Pulmonary artery endothelial cell (primary cell): ENCODE measurements around the gene TM2D3. TPM values are rescaled to one million over a fixed set of nuclear protein-coding genes. Genes with fewer than 3 reads are reported as not detected.

Experiments
- DNase-seq: peaks from one replicate; pipeline ENCODE4 v3.0.0-alpha.2; 2011; ENCODE audit warnings: low read depth, low spot score
- total RNA-seq: library from RNA; depleted of rRNA; stranded (reverse); fragments of >200 nt; gene quantifications from 2 replicates; pipeline ENCODE4 v1.2.3, GENCODE V29; 2014

Gene TM2D3
- total RNA-seq, 1 donor from 2014 or later, result 33.5 TPM

DNA sequence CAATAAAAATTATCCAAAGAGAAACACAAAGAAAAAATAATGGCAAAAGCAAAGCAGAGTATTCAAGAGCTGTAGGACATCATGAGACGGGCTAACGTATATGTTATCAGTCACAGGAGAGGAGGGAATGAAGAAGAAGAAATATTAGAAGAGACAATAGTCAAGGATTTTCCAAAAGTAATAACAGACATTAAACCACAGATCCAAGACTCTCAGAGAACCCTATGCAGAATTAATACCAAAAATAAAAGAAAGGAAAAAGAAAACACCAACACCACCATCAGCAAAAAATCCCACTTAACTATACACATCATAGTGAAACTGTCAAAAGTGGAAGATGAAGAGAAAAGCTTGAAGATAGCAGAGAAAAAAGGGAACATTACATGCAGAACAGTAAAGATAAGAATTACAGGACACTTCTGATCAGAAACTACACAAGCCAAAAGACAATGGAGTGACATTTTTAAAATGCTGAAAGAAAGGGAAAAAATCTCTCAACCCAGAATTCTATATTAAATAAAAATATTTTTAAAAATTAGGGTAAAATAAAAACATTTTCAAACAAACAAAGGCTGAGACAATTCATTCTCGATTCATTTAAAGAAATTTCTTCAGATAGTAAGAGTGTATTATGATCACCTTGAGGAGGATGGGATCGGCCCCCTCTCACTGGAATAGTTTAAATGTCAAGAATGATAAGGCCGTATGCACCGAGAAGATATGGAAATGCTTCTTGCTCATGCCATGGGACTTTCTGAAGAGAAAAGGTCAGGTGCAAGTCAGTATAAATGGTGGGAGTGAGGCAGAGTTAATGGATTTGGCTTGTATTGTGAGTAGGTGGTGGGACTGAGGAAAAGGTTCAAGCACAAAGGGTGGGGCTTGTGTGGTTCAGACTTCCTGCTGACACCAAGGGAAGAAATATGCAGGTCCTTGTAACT, 28.5 kb downstream of the TM2D3 start:
- no peak for DNase-seq

DNA sequence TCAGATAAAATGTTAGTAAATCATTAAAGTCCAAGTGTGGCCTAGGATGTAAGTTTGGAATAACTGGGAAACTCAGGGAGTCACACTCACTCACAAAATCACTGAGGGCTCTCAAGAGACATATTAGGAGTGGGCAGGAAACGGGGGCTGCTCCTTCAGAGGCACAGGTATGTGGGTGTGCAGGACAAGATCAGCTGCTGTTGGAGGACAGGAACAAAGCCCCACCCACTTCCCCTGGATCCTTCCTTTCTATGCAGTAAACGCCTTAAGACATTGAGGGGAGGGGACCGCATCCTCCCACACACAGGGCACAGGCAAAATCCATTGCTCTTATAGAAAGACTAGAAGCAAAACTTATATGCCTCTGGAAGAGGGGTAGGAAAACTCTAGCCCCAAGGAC, 30.2 kb downstream of the TM2D3 start:
- DNase-seq, result no peak

DNA sequence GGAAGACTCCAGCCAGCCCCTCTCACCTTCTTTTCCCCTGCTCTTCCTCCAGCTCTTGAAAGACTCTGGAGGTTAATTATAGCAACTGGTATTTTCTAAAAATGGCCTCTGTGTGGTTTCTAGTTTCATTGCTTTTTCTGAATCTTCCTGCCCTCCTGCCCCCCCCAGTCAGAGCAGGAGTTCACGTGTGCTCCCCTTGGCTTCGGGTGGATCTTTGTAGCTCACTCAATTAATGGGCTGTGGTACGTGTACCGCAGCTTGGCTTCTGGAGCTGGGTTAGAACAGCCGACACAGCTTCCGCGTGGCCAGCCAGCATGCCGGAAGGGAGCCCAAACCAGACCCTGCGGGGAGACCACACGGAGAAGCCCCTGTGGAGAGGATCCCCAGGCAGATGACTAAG, 31.5 kb downstream of the TM2D3 start:
- DNase-seq, result no peak

DNA sequence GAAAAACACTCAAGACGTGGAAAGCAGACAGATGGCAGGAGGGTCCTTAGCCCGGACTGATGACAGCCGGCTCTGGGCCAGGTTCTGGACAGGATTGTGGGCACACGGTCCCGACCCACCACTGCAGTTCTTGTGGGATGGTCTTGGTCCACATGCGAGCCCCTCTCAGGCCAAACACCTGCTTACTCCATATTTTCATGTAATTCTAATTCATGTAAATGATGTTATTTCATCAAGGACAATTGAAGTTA, 32.6 kb downstream of the TM2D3 start:
- no peak for DNase-seq

DNA sequence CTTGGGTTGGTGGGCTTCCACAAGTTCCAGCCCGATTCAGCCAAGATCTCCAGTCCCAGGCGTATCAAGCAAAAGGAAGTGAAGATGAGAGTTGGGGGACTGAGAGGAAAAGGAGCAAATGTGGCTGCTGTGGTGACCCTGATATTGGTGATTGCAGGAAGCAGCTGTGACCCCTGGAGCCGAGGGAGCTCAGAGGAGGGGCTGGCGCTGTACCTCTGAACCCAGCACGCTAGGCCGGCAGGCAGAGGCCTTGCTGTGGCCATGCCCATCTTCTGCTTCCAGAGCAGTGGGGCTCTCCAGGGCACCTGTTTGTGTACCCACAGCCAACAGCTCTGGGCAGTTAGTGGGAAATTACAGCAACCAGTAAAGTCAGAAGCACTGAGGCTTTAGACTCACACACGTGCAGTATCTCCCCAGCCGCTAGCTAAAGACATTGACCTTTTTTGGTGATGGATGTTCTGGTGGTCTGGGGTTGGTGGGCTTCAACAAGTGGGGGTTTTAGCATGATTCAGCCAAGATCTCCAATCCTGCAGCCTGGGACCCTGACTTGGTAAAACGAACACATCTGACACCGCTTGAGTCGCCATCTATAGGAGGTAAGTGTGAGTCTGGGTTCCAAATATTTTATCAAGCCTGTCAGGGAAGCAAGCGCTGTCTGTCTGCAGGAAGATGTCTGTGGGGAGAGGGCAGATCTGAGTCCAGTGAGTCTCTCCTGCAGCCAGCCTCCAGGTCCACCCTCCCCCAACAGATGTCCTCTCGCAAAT, 33.1 kb downstream of the TM2D3 start:
- DNase-seq, result no peak

DNA sequence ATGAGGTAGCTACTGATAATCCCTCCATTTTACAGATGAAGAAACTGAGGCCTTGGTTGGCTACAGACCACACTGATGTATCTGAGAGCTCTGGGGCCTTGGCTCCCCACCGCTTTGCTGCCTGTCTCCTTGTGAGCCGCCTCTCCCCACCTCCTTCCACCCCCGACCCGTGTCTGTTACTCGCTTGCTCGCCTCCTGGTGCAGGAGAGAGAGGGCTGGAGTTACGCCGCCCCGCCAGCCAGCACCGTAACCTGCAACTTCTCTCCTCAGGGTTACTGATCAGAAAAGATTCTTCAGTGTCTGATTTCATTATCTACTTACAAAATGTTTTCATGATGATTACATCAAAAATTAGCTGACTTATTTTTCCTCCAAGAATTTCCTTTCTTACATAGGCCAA, 34.1 kb downstream of the TM2D3 start:
- no peak for DNase-seq

DNA sequence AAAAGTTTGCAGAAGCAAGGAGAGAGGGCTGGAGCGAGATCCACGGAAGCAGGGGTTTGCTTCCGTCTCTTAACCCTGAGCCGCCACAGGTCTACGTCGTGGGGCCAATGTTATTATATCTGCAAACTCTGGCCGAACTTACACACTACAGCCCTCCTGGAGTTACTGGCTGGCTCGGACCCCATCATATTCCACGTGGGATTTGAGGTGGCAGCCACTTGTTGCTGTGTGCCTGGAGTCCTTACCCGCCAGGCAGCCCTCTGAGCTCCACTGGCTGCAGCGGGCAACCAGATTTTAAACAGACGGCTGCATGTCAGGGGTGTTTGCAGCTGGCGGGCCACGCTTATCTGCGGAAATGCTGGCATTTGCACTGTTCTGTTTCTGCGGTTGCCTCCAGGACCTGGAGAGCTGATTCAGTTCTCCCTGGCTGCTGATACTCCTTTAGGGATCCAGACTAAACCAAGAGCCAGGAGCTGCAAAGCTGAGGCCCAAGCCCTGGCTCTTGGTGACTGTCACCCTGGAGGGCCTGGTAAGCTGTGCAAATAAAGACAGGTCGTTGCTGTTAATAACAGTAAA, 34.7 kb downstream of the TM2D3 start:
- no peak for DNase-seq

DNA sequence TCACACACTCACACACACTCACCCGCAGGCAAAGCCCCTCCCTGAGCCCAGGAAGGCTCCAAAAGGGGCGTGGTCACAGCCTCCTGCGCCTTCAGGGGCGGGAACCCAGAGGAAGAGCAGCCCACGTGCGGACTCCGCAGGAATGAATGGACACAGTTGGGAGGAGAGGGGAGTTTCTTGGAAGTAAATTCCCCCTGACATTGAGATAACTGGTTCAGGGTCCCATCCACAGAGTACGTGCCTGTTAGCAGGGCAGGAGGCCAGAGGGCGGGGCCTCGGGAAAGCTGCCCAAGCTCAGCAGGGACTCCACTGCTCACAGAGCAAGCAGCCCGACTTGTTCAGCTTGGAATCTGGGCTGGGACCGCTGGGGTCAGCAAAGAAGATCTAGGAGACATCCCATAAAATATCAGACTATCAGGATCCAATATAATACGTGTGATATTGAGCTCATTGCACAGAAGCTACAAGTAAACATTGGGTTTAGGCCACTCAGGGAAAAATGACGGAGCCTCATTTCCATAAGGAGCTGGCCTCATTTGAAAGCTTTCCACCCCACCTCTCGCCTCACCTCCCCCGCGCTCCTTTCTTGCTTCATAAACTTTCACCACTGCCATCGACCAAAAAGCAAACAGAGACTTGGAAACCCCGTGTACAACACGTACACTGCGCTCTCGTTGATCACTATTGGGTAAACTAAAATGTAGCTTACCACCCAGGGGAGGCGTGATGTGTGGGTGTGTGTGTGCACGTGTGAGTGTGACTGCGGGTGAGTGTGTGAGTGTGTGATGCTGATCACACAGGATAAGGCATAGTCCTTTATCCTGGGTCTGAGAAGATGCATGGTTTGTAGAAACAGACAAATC, 36.0 kb downstream of the TM2D3 start:
- DNase-seq, result no peak

DNA sequence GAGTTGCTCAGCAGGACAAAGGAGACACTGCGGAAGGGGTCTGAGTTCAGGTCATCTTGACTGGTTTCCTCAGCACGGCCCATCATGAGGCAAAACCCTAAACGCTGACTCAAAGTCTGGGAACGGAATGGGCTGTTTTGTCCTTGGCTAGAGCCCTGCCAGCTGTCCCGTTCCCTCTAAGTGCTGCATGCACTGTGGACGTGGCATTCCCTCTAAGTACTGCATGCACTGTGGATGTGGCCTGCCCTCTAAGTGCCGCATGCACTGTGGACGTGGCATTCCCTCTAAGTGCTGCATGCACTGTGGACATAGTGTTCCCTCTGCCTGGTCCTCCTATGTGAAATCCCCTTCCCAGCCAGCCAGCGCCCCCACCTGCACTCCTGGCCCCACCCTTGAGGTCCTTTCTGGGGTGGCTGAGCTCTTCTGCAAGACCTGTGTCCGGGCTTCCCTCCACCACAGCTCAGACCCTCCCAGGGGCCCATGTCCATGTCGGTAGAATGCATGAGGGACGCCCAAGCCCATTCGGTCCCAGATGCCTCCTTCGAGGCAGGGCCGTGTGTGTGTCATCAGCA, 36.7 kb downstream of the TM2D3 start:
- no peak for DNase-seq

DNA sequence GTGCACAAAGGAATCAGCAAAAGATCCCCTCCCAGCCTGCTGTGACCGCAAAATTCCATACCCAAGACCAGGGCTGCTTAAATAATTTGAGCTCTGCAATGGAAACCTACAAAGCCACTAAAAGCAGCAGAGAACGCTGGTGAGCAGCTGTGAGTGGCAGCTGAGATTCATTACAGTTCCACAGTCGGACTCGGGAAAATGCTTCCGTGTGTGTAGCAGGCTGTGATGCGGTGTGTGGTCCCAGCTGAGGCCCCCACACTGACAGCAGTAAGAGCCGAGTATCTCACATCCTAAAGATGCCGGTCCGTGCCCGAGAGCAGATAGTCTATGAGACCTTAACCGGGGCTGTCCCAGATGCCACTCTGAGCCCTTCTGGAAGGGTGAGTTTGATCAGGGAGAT, 37.4 kb downstream of the TM2D3 start:
- DNase-seq, result no peak

DNA sequence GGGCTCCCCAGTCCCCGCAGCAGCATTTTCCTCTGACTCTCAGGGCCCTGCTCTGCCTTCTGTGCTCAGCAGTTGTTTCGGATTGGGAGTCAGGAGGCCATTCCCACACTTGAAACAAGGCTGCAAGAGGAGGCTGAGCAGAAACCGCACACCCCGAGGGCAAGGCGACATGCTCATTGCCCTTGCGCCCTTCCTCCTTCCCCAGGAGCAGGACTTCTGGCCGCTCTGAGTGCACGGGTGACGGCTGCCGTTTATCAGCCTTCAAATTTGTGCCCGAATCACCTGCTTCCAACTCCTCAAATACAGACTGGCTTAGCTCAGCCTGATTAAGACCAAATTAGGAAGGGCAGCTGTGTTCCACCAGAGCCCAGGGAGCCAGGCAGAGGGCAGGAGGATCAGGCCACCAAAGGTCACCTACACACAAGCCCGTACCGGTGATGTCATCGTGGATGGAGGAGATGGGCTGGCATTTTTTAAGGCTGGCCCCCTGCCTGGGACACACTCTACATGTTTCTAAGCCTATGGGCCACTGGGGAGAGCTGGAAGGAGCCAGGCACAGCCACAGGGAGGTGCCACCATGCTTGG, 38.1 kb downstream of the TM2D3 start:
- no peak for DNase-seq

DNA sequence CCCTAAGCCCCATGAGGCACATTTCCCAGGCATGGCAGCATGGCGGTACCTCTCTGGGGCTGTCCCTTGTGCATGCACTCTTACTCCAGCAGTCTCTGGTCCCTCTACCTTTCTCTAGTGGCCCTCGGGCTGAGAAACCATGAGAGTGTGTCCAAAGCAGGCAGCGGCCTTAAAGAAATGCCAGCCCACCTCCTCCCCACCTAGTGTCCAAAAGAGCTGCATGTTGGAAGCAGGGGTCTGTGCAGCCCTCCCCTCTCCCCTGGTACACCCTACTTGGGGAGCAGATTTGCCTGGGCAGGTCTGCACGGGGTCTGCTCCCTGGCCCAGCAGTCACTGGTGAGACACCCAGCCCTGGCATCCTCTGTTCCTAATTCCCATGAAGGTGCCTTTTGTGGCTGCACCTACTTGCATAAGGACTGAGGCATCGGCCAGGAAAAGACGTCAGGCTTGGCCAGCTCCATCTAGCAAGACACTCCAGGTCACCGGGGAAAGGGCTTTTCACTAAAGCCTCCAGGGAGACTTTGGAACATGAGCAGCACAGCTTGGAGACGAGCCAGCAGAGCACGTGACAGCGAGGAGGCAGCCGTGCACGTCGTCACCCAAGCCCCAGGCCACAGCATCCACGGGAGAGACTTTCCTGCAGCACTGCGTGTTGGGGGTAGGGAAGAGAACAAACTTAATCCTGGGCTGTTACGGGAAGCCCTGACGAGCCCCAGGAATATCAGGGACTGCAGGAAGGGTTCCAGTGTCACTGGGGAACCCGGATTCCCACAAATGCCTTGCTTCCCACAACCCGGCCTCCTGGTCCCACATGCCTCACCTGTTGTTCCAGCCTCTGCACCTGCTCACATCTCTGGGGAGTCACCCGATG, 38.8 kb downstream of the TM2D3 start:
- DNase-seq, result no peak

DNA sequence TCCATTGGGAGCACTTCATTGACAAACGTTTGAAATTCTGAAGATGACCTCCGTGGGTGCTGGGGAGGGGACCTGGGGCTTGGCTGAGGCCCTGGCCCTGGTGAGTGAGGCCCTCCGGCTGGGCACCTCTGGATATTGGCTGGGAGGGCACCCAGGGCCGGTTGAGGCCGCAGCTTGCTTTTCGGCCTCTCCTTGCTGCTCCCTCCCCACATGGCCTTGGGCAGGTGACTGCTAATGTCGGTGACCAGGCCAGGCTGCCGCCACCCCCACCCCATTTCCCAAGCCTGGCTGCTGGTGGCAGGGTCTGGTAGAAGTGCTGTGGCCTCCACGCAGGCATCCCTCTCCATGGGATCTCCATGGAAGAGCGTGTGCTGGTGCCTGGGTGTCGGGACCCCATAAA, 39.5 kb downstream of the TM2D3 start:
- DNase-seq, result no peak

DNA sequence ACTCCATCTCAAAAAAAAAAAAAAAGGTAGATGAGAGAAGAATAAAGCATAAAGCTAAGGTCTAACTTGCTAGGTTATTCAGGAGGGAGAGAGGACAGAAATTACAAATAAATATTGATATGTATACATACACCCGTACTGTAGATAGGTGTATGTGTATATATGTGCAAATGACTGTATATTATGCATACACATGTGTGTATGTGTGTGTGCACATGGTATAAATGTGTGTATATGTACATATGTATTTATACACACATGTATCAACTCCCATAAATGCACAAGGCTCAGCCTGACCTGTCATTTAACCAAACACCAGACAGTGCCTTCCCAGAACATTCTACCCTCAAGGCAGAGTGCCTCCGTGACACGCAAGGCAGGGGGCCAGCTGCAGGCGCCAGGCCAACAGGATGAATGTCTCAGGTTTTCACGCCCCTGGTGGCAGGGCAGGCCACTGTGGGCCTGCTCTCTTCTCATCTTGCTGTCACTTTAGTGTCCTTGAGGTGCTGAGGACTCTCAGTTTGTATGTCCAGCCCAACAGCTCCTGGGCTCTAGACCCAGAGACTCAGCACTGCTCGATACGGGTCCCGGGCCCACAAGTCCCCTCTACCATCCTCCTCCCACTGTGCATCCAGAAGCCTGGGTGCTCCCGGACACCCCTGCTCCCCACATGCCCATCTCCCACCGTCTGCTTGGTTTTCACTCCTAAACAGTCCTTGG, 40.4 kb downstream of the TM2D3 start:
- no peak for DNase-seq

DNA sequence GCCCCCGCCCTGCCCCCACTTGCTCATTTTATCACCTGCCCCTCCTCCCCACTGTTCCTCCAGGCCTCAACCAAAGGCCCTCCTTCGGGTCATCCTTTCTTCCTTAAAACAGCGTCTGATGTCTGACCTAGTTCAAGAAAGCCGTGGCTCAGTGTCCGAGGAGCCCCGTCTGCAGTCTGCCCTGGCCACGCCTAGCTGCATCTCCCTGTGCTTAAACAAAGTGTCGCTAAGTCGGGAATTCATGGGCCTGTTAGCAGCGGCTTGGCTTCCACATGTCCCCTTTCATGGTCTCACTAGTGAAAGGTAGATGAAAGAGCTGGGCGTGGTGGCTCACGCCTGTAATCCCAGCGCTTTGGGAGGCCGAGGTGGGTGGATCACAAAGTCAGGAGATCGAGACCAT, 41.2 kb downstream of the TM2D3 start:
- DNase-seq, result no peak

DNA sequence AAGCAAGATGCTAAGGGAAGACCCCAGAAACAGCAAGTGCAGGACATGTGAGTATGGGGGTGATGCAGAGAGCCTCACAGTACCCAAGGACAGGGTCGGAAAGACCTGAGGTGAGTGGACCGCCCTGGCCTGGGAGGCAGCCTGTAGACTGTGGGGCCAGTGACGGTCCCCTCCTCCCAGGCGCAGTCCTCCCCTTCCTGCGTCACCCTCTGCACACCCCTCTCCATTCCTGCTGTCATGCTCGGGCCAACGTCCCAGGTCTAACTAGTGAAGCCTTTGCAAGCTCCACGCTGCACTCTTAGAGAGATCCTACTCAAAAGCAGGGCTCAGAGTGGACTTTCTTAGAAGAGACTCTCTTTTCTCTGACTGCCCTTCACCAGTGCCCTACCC, 41.6 kb downstream of the TM2D3 start:
- DNase-seq, result no peak

DNA sequence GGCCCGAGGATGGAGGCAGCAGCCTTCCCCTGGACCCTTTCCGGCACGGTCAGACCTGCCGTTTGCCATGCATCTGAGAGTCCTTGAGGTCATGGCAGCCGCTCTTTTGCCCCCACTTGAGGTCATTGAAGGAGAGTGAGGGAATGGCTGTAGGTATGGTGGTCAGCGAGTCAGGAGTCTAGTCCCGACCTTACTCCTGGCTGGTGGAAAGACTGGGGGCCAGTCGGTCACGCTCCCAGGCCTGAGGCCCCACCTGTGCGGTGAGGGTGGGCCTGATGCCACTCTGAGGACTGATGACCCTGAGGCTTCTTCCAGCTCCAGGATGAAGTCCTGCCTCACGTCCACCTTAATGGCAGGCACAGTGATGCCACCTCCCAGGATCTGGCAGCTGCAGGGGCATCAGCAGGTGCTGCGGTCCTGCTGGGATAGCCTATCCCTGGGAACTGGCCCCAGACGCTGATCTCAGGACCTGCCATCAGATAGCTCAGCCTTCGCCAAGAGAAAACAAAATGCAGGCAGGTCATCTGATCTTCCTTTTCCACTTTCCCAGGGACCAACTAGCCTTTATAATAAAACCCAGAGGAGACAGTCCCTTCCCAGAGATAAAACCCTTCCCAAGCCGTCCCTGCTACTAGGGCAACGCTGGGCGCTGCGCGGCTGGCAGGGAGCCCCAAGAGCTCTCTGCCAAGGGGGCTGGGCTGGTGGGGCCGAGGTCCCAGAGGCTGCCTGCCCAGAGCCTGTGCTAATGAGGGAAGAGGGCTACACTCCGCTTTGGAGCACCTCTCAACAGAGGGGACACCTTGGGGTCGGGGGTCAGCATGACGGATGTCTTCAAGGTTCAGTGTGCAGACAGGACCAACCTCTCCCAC, 42.2 kb downstream of the TM2D3 start:
- DNase-seq, result no peak

DNA sequence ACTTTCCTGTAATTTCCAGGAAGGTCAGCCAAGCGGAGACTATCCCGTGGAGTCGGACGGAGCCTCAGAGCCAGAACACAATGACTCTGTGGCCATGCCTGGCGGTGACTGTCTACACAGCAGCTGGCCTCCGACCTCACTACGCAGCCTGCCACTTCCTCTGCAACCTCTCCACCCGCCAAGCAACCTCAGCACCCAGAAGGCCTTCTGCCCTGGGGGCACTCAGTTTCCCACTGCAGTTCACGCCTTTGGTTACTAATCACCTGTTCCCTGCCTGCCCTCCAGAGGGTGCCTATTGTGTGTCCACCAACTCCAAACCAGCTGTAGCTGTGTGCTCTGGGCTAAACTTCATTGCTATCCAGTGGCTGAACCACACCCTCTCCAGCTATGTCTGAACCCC, 44.0 kb downstream of the TM2D3 start:
- no peak for DNase-seq
